Gastrocnemius medialis (tissue), 4 donors: ENCODE measurements around the gene MCUB.

Experiments used
- CTCF ChIP-seq, 5 experiments: fragments of 450-650 bp in 3 of 5; fragments of 200-600 bp in 2 of 5; sonication (generic) in 2 of 5; IDR thresholded peaks in 4 of 5; conservative IDR thresholded peaks in 1 of 5; 1 replicate in 4 of 5; 2 replicates in 1 of 5; pipeline ENCODE4 v1.5.1; 2016 to 2019; ENCODE audit warnings: antibody characterized with exemption in 5 of 5, mild to moderate bottlenecking in 3 of 5, moderate library complexity in 3 of 5
- POLR2A ChIP-seq, 2 donors: fragments of 450-650 bp; IDR thresholded peaks; one replicate each; pipeline ENCODE4 v1.6.1; 2017; ENCODE audit warnings: antibody characterized with exemption in 2 of 2, mild to moderate bottlenecking in 2 of 2, moderate library complexity in 2 of 2

DNA sequence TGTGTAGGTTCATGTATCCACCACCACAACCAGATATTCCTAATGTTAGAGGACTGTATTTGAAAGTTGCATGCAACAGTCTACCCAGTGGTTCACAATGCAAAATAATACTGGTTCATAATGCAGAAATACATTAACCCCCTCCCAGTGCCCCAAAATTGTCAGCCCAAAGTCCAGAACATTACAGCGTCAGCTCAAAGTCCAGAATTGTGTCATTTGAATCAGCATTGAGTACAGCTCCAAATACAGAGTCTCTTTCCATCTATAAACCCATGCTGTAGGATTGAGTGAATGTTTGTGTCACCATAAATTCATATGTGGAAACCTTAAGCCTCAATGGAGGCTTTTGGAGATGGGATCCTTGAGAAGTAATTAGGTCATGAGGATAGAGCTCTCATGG is 54.0 kb downstream of the MCUB start:
- TF ChIP-seq CTCF (IDR thresholded peaks at IDR 0.05 in 4 of 5, conservative IDR thresholded peaks at IDR 0.05 in 1 of 5): no peak
- TF ChIP-seq POLR2A (IDR thresholded peaks at IDR 0.05): no peak
